NCI-H2196 (cell line): Measurements from ENCODE around the gene VAT1L.

ENCODE experiments used
- DNase-seq: peaks from one replicate; lab custom pipeline; 2025; ENCODE audit not compliant: unreplicated experiment; lab: John Stamatoyannopoulos, UW

The VAT1L gene

DNA sequence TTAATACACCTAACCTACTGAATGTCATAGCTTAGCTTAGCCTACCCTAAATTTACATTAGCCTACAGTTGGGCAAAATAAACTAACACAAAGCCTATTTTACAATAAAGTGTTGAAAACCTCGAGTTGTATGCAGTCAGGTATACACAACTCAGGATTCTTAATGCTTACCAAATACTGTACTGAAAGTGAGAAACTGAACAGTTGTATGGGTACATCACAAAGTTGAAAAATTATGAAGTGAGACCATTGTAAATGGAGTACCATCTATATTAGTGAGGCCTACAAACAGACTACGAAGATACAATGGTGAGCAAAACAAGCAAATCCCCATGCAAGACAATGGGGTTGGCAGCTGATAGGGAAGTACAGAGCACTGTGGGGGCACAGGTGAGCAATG is 79.7 kb downstream of the VAT1L start:
- no peak for DNase-seq

DNA sequence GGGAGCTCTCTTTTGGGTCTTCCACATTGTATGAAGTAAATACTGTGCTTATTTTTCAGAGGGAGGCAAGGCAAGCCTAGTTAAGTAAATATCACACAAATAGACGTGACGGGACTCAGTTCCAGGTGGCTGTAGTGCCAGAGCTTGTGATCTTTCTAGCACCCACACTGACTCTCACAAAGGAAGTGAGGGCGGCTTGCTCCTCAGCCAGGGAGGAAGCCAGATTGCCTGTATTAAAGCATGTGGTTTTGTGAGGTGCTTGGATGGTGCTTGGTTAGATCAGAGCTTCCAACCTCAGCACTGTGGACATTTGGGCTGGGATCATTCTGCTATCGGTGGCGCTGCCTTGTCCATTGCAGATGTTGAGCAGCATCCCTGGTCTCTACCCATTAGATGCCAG is 80.1 kb downstream of the VAT1L start:
- DNase-seq = no peak

- DNase-seq = no peak
Measured at GRCh38 chr16:77869997-77870813, 81.8 kb downstream of the VAT1L start.

DNA sequence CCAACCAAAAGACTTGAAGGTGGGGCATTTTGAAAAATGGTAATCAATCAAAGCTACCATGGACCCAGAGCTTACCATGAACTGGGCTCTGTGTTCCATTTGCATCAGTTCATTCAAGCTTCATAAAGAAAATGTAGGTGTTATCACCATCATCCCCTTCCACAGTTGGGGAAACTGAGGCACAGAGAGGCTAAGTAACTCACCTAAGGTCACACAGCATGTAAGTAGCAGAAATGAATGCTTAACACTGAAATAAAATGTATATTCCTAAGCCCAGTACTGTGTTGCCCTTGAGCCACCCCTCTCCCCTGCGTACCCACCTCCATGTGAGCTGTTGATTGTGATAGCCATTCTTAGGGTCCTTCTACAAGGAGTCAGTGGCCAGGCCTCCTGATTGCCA is 83.6 kb downstream of the VAT1L start:
- DNase-seq = no peak

- DNase-seq = no peak
Measured at GRCh38 chr16:77873066-77873465, 84.7 kb downstream of the VAT1L start.

GRCh38 chr16:77874347-77874746 is 86.0 kb downstream of the VAT1L start:
- no peak for DNase-seq

DNA sequence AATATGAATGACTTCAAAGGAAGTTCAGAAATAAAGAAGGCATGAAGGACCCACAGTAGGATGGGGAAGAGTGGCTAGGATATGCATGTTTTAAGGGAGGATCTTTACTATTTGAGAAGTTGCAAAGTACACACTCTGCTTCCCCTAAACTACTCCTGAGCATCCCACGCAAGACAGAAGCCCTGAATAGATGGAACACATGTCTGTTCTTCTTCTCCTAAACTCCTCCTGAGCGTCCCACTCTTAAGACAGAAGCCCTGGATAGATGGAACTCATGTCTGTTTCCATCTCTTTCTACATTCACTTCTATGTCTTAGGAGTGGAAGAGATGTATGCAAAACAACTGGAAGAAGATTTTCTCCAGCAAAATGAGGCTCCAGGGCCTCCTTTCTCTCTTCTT is 88.4 kb downstream of the VAT1L start:
- DNase-seq = no peak

DNA sequence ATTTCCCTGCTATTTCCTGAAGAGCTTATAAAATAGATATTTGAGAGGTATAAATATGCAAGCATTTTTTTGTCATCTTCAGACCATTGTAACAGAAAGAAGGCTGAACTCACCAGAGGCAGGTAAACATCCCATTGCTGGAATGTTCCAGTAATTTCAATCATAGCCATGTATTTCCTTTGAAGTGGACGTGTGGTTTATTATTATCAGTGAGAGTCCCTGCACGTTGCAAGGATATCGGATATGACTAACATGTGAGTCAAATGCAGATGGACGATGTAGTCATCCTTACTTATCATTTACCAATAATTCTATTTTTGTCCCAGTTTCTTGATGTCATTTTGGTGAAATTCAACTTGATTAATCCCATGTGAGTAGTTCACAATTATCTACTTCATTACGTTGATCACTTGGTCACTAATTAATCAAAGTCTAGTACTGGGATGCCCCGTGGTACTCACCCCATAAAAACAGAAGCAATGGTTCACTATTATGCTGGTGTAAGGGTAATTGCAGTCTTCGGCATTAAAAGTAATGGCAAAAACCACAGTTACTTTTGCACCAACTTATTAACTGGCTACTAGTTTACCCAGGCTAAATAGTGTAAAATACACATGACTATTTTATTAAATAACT is 89.5 kb downstream of the VAT1L start:
- DNase-seq = no peak

GRCh38 chr16:77881355-77882030 is 93.1 kb downstream of the VAT1L start:
- DNase-seq = no peak

DNA sequence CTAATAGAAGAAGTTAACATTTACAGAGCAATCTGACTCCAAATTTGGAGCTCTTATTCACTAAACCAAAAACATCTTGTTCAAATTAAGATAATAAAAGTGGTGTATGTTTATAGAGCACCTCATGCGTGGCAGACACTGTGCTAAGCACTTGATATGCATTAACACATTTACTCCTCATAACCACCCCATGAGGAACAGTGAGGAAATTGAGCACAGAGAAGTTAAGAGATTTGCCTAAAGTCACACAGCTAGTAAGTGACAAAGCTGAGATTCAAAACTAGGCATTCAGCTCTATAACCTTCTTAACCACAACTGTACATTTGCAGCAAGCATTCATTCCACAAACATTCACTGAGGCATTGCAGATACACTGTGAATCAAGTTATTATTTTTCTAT is 94.0 kb downstream of the VAT1L start:
- no peak for DNase-seq

DNA sequence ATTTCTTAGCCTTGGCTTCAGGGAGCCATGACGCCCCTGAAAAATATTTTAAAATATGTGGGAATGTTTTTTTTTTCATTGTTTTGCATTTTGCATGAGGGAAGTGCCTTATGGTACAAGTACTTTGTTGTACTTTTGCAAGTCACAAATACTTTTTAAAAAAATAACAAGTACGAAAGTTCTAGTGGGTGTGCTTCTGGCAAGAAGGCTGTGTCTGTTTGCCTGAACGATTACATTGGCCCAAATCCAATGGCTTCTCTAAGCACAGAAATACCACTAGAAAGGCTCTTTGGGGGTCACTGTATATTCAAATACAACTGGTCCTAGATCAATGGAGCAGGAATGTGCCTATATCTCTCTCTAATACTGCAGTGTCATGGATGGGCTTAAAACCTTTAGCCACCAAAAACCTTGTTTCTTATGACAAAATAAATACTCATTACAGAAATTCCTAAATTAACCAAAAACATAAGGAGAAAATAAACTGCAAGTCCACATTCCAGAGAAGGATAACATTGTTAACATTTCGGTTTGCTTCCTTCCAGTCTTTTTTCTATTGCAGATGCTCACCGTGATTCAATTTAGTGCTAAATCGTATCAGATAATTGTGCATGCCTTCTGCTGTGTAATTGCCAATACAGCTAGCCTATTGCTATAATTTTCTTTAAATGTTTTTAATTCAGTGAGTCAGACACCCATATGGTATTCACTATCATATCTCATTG is 97.4 kb downstream of the VAT1L start:
- no peak for DNase-seq

DNA sequence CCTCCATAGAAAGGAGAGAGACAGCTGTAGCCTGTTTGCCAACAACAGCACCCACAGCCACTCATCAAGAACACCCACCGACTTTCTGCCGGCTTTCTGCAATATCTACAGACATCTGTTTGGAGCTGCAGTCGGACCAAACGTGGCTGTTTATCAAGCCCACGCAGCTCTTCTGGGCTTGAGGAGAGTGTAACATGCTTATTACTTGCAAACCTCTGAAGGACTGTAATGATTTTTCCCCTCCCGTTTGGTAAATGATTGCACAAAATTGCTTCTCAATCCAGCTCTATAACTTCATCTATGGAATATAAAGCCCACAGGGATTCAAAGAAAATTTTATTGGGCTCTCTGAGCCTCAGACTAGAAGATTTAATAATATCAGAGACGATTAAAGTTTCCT is 100.5 kb downstream of the VAT1L start:
- no peak for DNase-seq

GRCh38 chr16:77890075-77890474 is 101.7 kb downstream of the VAT1L start:
- no peak for DNase-seq

DNA sequence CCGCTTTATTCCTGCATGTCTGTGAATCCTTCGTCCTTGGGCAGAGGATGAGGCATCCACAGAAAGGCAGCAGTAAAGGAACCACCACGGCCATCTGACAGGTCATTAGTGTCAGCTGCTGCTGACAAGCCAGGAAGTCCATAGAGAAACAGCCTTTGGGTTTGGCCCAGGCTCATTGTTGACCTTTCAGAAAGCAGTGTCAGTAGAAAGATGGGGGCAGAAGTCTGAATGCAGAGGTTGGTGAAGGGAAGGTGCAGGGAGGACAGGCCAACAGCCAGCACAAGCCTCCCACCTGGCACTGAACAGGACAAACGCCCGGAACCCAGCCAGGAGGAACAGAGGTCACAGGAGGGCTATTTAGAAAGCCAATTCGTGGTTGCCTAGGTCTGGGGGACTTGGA is 105.8 kb downstream of the VAT1L start:
- DNase-seq = no peak

GRCh38 chr16:77895962-77896361 is 107.6 kb downstream of the VAT1L start:
- no peak for DNase-seq

DNA sequence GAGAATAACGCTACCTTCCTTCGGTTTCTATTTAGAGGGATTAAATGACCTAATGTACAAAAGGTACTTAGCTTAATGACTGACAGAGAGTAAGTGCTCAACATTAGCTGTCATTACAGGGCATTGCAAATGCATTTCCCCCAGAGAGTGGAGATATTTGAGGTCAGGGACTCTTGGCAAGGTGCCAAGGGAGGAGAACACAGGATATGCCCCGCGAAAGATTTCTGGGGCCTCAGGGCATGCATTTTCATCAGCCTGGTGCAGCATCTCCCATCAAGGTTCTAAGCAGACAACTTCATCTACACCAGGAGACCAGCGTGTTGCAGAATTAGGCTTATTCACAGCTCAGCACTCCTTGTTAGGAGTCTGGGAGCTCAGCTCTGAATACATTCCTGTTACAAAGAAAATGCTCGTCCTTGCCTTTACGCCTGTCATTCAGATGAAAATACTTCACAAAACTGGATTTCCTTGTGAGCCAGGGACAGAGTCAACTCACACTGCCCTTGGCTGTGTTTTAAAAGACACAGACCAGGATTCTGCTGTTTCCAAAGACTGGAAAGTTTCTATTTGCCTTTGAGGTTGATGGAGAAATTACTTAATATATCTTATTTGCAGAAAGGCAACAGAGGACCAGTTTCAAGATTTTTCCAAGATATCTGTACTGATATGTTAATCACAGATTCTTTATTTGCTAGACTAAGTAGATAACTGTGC is 108.2 kb downstream of the VAT1L start:
- DNase-seq = no peak

DNA sequence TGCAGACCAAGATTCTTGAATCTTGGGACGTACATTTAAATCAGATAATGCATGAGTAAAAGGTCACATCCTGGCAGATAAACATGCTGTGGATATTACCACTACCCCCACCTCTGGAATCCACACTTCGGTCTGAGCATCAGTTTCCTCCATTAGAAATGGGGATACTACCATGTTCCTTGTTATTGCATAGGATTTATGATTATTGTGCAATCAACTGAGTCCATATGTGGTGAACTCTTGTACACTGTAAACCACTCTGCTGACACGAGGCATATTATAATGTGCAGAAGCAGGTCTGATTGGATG is 108.7 kb downstream of the VAT1L start:
- no peak for DNase-seq

GRCh38 chr16:77897831-77898605 is 109.7 kb downstream of the VAT1L start:
- DNase-seq = no peak

GRCh38 chr16:77898671-77899211 is 110.4 kb downstream of the VAT1L start:
- DNase-seq = no peak

GRCh38 chr16:77899416-77899815 is 111.1 kb downstream of the VAT1L start:
- DNase-seq = no peak
